Measurements from ENCODE around the gene RAB8B.

The RAB8B gene

GRCh38 chr15:63188926-63189871 lies at the start of gene RAB8B:
Gene RAB8B (plus strand): TSS chr15:63189606. CDS start chr15:63189625, 19 bp downstream.
- Histone ChIP-seq H3K4me1 (no peaks in the 10 kb centered on the region), H2AFZ (peak within 1 kb of the TSS; percentile 89), H3K4me2 (ENCODE audit: low read length) (peak within 1 kb of the TSS; percentile 85), H3K4me3 (ENCODE audit: low read depth, low read length) (peak within 1 kb of the TSS; percentile 83), H3K9me3 (ENCODE audit: control insufficient read depth, low read length) (no peaks in the 10 kb centered on the region), H3K9ac (peak within 1 kb of the TSS; percentile 53), H3K27ac (peak within 1 kb of the TSS; percentile 69), H3K27me3 (ENCODE audit: control insufficient read depth, insufficient read depth, low read length) (no peaks in the 10 kb centered on the region), H3K79me2 (peaks cover 11% of the 10 kb centered on the region), H3K36me3 (ENCODE audit: control insufficient read depth, insufficient read depth, low read length) (no peaks in the 10 kb centered on the region)
- no peak for TF ChIP-seq CTCF (IDR thresholded peaks at IDR 0.05)

- Histone ChIP-seq H3K36me3 (ENCODE audit: control insufficient read depth, insufficient read depth, low read length) (no peaks in the 10 kb centered on the region), H3K4me1 (no peaks in the 10 kb centered on the region), H2AFZ (no peak overlapping the region), H3K27me3 (ENCODE audit: control insufficient read depth, insufficient read depth, low read length) (no peaks in the 10 kb centered on the region), H3K4me3 (ENCODE audit: low read depth, low read length) (no peak overlapping the region), H3K9ac (no peak overlapping the region), H3K79me2 (no peaks in the 10 kb centered on the region), H3K9me3 (ENCODE audit: control insufficient read depth, low read length) (no peaks in the 10 kb centered on the region), H3K4me2 (ENCODE audit: low read length) (no peak overlapping the region), H3K27ac (no peak overlapping the region)
- no peak for TF ChIP-seq CTCF (IDR thresholded peaks at IDR 0.05)
These were observed 48.5 kb upstream of the RAB8B start for GRCh38 chr15:63140936-63141335.

GRCh38 chr15:63145426-63145825 lies 44.0 kb upstream of the RAB8B start:
- Histone ChIP-seq H3K27me3 (ENCODE audit: control insufficient read depth, insufficient read depth, low read length) (no peaks in the 10 kb centered on the region), H3K9me3 (ENCODE audit: control insufficient read depth, low read length) (no peaks in the 10 kb centered on the region), H3K79me2 (no peaks in the 10 kb centered on the region), H3K4me3 (ENCODE audit: low read depth, low read length) (no peak overlapping the region), H3K36me3 (ENCODE audit: control insufficient read depth, insufficient read depth, low read length) (no peaks in the 10 kb centered on the region), H3K4me2 (ENCODE audit: low read length) (no peak overlapping the region), H2AFZ (no peak overlapping the region), H3K9ac (no peak overlapping the region), H3K27ac (no peak overlapping the region), H3K4me1 (no peaks in the 10 kb centered on the region)
- TF ChIP-seq CTCF (IDR thresholded peaks at IDR 0.05), result no peak

GRCh38 chr15:63146684-63147083 lies 42.7 kb upstream of the RAB8B start:
- no peaks in the 10 kb centered on the region for H3K9me3 ChIP-seq (ENCODE audit: control insufficient read depth, low read length)
- H3K4me2 ChIP-seq (ENCODE audit: low read length), result no peak overlapping the region
- TF ChIP-seq CTCF (IDR thresholded peaks at IDR 0.05), result no peak
- no peak overlapping the region for H3K4me3 ChIP-seq (ENCODE audit: low read depth, low read length)
- no peaks in the 10 kb centered on the region for H3K36me3 ChIP-seq (ENCODE audit: control insufficient read depth, insufficient read depth, low read length)
- no peak overlapping the region for H3K9ac ChIP-seq
- H3K27me3 ChIP-seq (ENCODE audit: control insufficient read depth, insufficient read depth, low read length), result no peaks in the 10 kb centered on the region
- no peak overlapping the region for H3K27ac ChIP-seq
- H3K4me1 ChIP-seq, result no peaks in the 10 kb centered on the region
- no peak overlapping the region for H2AFZ ChIP-seq
- no peaks in the 10 kb centered on the region for H3K79me2 ChIP-seq
